ENCODE measurements around the gene HIBADH.

GRCh38 chr7:27600247-27600646 is 62.4 kb downstream of the HIBADH start:
- no peak for TF ChIP-seq FOSL2 (IDR thresholded peaks at IDR 0.05)
- TF ChIP-seq FOSL2 (CRISPR knock-in tag; IDR thresholded peaks at IDR 0.05), result no peak
- no peak for TF ChIP-seq CHD2 (IDR thresholded peaks at IDR 0.05; ENCODE audit: low read length, partially characterized antibody)
- TF ChIP-seq CTCF (IDR thresholded peaks at IDR 0.05), result no peak
- TF ChIP-seq EP300 (IDR thresholded peaks at IDR 0.05), result no peak
- no peak for TF ChIP-seq NR3C1 (IDR thresholded peaks at IDR 0.05)
- no peak for TF ChIP-seq SMC3 (IDR thresholded peaks at IDR 0.05)
- no peak for TF ChIP-seq JUN (IDR thresholded peaks at IDR 0.05)

Measured in A549 (cell line).